MM.1S (cell line): ENCODE data around the gene MFSD1.

Experiments used
- DNase-seq: peaks from one replicate; pipeline ENCODE4 v3.0.0-alpha.2; 2015
- H2AFZ ChIP-seq: fragments of 300-600 bp; sonication (generic); 2 replicates; pipeline ENCODE4 v1.6.0; 2016; ENCODE audit warnings: antibody characterized with exemption, low read length
- H3F3A ChIP-seq: fragments of 300-600 bp; sonication (generic); 2 replicates; pipeline ENCODE4 v1.6.1; 2016; ENCODE audit warnings: mild to moderate bottlenecking, antibody characterized with exemption, low read length, moderate library complexity, mixed read lengths; ENCODE audit not compliant: insufficient read depth
- H3K27ac ChIP-seq: fragments of 300-600 bp; sonication (generic); 2 replicates; pipeline ENCODE4 v1.5.1; 2016; ENCODE audit warnings: mild to moderate bottlenecking, low read length
- H3K27me3 ChIP-seq: fragments of 300-600 bp; sonication (generic); replicated peaks from 2 replicates; pipeline ENCODE4 v1.6.0; 2016; ENCODE audit warnings: low read length; ENCODE audit not compliant: insufficient read depth
- H3K36me3 ChIP-seq: fragments of 300-600 bp; sonication (generic); replicated peaks from 2 replicates; pipeline ENCODE4 v1.6.1; 2016; ENCODE audit warnings: mild to moderate bottlenecking, low read length, mixed read lengths; ENCODE audit not compliant: insufficient read depth
- H3K4me1 ChIP-seq: fragments of 300-600 bp; sonication (generic); 2 replicates; pipeline ENCODE4 v1.6.1; 2016; ENCODE audit warnings: low read length, mixed read lengths
- H3K4me2 ChIP-seq: fragments of 300-600 bp; sonication (generic); 2 replicates; pipeline ENCODE4 v1.6.0; 2016; ENCODE audit warnings: low read depth, low read length
- H3K4me3 ChIP-seq: fragments of 300-600 bp; sonication (generic); 2 replicates; pipeline ENCODE4 v1.5.1; 2016; ENCODE audit warnings: low read length, mixed read lengths
- H3K79me2 ChIP-seq: fragments of 300-600 bp; sonication (generic); 2 replicates; pipeline ENCODE4 v1.6.1; 2016; ENCODE audit warnings: mixed run types, low read length, mixed read lengths
- H3K9ac ChIP-seq: fragments of 300-600 bp; sonication (generic); 2 replicates; pipeline ENCODE4 v1.6.1; 2016; ENCODE audit warnings: low read length, mixed read lengths
- H3K9me2 ChIP-seq: fragments of 300-600 bp; sonication (generic); replicated peaks from 2 replicates; pipeline ENCODE4 v1.6.1; 2016; ENCODE audit warnings: mild to moderate bottlenecking, low read length, mixed read lengths; ENCODE audit not compliant: insufficient read depth
- H3K9me3 ChIP-seq: fragments of 300-600 bp; sonication (generic); replicated peaks from 2 replicates; pipeline ENCODE4 v1.6.1; 2016; ENCODE audit warnings: mild to moderate bottlenecking, low read length, mixed read lengths; ENCODE audit not compliant: insufficient read depth
- H4K20me1 ChIP-seq: fragments of 300-600 bp; sonication (generic); 2 replicates; pipeline ENCODE4 v1.6.1; 2016; ENCODE audit warnings: mild to moderate bottlenecking, low read length, moderate library complexity, mixed read lengths; ENCODE audit not compliant: insufficient read depth
- EZH2 ChIP-seq: fragments of 300-600 bp; sonication (generic); optimal IDR thresholded peaks from 2 replicates; pipeline ENCODE3; 2017; ENCODE audit warnings: low read depth, mild to moderate bottlenecking, antibody characterized with exemption, low read length, mixed read lengths
- EZH2phosphoT487 ChIP-seq: fragments of 300-600 bp; sonication (generic); IDR thresholded peaks from 2 replicates; pipeline ENCODE4 v1.6.1; 2018; ENCODE audit warnings: antibody characterized with exemption, low read length
- TF ChIP-seq, protein P1 (sequence below): fragments of 300-600 bp; sonication (generic); IDR thresholded peaks from 2 replicates; pipeline ENCODE4 v1.5.1; 2016; ENCODE audit warnings: antibody characterized with exemption, low read length, mixed read lengths

MFSD1 gene

DNA sequence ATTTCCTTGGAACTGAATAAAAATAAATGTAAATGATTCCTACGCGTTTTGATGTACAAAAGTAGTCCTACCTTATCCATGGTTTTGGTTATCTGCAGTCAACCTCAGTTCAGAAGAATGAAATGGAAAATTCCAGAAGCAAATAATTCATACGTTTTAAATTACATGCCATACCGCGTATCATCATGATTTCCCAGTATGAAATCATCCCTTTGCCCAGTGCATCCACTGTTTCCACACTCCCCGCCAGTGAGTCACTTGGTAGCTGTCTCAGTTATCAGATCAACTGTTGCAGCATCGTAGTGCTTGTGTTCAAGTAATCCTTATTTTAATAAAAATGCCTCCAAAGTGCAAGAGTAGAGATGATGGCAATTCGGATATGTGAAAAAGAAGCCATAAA lies 9.1 kb upstream of the MFSD1 start:
- DNase-seq, result no peak
- Histone ChIP-seq H3K9me2 (no peaks in the 10 kb centered on the region), H3K4me2 (no peak overlapping the region), H3K27me3 (no peaks in the 10 kb centered on the region), H3K9ac (no peak overlapping the region), H3K79me2 (no peaks in the 10 kb centered on the region), H3K27ac (no peak overlapping the region), H2AFZ (no peak overlapping the region), H3K36me3 (no peaks in the 10 kb centered on the region), H3F3A (no peaks in the 10 kb centered on the region), H3K9me3 (no peaks in the 10 kb centered on the region), H3K4me3 (no peak overlapping the region), H3K4me1 (peaks cover 6% of the 10 kb centered on the region), H4K20me1 (no peaks in the 10 kb centered on the region)
- TF ChIP-seq EZH2phosphoT487 (no peak), EZH2 (no peak)
- TF ChIP-seq, protein P1, sequence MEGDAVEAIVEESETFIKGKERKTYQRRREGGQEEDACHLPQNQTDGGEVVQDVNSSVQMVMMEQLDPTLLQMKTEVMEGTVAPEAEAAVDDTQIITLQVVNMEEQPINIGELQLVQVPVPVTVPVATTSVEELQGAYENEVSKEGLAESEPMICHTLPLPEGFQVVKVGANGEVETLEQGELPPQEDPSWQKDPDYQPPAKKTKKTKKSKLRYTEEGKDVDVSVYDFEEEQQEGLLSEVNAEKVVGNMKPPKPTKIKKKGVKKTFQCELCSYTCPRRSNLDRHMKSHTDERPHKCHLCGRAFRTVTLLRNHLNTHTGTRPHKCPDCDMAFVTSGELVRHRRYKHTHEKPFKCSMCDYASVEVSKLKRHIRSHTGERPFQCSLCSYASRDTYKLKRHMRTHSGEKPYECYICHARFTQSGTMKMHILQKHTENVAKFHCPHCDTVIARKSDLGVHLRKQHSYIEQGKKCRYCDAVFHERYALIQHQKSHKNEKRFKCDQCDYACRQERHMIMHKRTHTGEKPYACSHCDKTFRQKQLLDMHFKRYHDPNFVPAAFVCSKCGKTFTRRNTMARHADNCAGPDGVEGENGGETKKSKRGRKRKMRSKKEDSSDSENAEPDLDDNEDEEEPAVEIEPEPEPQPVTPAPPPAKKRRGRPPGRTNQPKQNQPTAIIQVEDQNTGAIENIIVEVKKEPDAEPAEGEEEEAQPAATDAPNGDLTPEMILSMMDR, result no peak

DNA sequence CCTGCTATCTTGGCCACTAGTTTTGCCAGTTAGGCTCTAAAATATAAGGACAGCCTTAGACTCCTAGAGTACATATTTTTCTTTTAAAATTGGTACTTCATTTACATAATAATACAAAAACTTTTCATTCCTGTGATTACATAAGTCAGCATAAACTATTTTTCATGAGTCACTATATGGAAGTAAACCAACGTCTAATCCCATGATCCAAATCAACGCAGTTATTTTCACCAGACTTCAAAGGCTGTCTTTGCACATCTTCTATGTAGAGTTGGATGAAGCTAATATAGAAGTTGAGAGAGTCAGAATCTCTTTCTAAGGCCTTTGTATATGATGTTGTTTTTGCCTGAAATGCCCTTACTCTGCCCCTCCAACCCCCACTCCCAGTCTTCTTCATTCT lies 7.6 kb upstream of the MFSD1 start:
- Histone ChIP-seq H3K4me2 (no peak overlapping the region), H2AFZ (no peak overlapping the region), H3F3A (no peaks in the 10 kb centered on the region), H3K36me3 (no peaks in the 10 kb centered on the region), H3K4me3 (no peak overlapping the region), H3K9ac (no peak overlapping the region), H3K79me2 (no peaks in the 10 kb centered on the region), H3K27me3 (no peaks in the 10 kb centered on the region), H4K20me1 (no peaks in the 10 kb centered on the region), H3K9me2 (no peaks in the 10 kb centered on the region), H3K27ac (no peak overlapping the region), H3K4me1 (peaks cover 6% of the 10 kb centered on the region), H3K9me3 (no peaks in the 10 kb centered on the region)
- TF ChIP-seq, protein P1, result no peak
- DNase-seq, result no peak

DNA sequence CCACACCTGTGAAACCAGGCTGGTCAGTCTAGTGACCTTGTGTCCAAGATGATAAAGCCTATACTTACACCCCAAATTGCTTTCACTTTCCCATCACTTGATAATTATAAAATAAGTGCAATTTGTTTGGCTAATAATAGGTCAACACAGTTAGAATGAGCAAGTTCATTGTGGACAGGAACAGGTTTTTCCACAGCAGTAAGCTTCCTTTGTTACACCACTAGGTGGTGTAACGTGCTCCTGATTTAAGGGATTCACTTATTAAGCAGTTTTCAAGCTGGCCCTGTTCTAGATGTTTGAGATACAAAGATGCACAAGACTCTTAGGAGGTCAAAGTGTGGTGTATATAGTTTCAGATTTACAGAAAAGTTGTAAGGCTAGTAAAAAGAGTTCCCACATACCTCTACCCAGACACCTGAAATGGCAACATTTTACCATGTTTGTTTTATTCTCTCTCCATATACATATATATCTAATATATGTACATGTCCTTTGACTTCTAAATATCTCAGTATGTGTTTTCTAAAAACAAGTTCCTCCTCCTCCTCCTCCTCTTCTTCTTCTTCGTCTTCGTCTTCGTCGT lies 6.8 kb upstream of the MFSD1 start:
- Histone ChIP-seq H3K9me2 (no peaks in the 10 kb centered on the region), H3K4me3 (no peak overlapping the region), H3F3A (no peaks in the 10 kb centered on the region), H3K27ac (no peak overlapping the region), H3K27me3 (no peaks in the 10 kb centered on the region), H3K9me3 (no peaks in the 10 kb centered on the region), H3K9ac (no peak overlapping the region), H2AFZ (no peak overlapping the region), H3K36me3 (no peaks in the 10 kb centered on the region), H3K79me2 (no peaks in the 10 kb centered on the region), H3K4me2 (no peak overlapping the region), H4K20me1 (no peaks in the 10 kb centered on the region), H3K4me1 (peaks cover 6% of the 10 kb centered on the region)
- peak; percentile 76 for DNase-seq
- TF ChIP-seq EZH2phosphoT487, result no peak
- TF ChIP-seq, protein P1, result peak; percentile 95
